Ishikawa (cell line): ENCODE results near the gene LRRC51.

Source experiments
- EP300 ChIP-seq: IDR thresholded peaks from 2 replicates; pipeline ENCODE4 v1.6.1; 2012; ENCODE audit warnings: borderline replicate concordance
- TAF1 ChIP-seq: IDR thresholded peaks from 2 replicates; pipeline ENCODE4 v1.6.1; 2012; ENCODE audit warnings: low read depth, mild to moderate bottlenecking
- ZBTB7A ChIP-seq: IDR thresholded peaks from 2 replicates; pipeline ENCODE4 v1.6.1; 2012; ENCODE audit warnings: low read depth
- TF ChIP-seq, protein P1 (sequence below): IDR thresholded peaks from 2 replicates; pipeline ENCODE4 v1.6.1; 2012

DNA sequence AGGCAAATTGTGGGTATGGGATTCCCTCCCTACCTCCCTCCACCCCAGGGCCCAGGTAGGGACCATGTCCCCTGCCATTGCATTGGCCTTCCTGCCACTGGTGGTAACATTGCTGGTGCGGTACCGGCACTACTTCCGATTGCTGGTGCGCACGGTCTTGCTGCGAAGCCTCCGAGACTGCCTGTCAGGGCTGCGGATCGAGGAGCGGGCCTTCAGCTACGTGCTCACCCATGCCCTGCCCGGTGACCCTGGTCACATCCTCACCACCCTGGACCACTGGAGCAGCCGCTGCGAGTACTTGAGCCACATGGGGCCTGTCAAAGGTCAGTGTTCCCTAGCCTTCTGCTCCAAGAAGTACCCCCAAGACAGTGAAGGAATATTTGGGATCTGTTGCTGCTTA is 25.2 kb downstream of the LRRC51 start, which contains the start of gene TOMT:
- TF ChIP-seq ZBTB7A (no peak), EP300 (no peak), TAF1 (no peak)
- TF ChIP-seq, protein P1, sequence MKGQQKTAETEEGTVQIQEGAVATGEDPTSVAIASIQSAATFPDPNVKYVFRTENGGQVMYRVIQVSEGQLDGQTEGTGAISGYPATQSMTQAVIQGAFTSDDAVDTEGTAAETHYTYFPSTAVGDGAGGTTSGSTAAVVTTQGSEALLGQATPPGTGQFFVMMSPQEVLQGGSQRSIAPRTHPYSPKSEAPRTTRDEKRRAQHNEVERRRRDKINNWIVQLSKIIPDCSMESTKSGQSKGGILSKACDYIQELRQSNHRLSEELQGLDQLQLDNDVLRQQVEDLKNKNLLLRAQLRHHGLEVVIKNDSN = no peak
